ENCODE data around the gene TBX1. TPM values are rescaled to one million over a fixed set of nuclear protein-coding genes. Genes with fewer than 3 reads are reported as not detected.

Gene TBX1
- total RNA-seq, 1 experiment from 2014 or later, result 11.9 TPM

DNA sequence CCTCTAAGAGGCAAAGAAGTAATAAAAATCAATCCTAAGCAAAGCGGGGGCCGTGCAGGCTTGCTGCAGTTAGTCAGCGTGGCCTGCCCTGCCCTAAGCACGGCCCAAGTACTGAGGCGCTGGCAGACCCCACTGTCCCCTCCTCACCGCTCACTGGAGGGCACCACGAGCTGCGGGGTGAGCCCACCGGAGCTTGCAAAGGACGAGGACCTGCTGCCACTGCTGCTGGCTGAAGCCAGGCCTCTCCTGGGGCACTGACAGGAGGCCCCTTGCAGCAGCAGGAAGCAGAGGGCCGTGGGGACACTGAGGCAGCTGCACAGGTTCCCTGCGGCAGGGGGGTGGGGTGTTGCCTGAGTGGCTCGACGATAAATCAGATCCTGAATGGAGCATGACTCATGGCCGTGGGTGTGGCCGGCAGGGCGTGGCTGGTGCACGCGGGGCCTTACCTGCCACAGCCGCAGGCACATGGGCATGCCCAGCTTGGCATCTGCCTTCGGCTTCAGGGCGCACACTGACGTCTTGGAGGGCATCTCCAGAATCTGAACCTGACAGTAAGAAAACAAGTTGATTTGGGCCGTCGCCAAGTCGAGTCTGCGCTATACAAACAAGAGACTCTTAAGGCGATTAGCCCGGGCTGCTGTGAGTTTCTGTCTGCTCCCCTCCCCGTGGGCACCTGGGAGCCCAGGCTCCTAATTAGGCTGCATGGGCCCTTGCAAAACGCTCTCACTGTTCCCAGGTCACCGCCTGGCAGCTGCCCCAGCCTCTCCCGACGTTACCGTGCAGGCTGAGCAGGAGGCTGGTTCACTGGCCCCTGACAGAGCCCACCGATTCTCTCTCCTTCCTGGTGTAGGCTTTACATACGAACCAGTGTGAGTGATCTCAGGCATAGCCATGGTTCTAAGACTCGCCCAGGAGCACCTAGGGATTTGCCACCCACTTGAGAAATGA lies 45.9 kb downstream of the TBX1 start:
- no peaks in the 10 kb centered on the region for H3K36me3 ChIP-seq
- peak in 1 of 2 experiments; percentile 8 for DNase-seq
- H3K9me3 ChIP-seq (replicated peaks), result no peaks in the 10 kb centered on the region
- H3K4me3 ChIP-seq, result no peak overlapping the region
- no peak overlapping the region for H3K27ac ChIP-seq
- peaks cover 25% of the 10 kb centered on the region for H3K4me1 ChIP-seq
- H3K27me3 ChIP-seq, result no peaks in the 10 kb centered on the region

DNA sequence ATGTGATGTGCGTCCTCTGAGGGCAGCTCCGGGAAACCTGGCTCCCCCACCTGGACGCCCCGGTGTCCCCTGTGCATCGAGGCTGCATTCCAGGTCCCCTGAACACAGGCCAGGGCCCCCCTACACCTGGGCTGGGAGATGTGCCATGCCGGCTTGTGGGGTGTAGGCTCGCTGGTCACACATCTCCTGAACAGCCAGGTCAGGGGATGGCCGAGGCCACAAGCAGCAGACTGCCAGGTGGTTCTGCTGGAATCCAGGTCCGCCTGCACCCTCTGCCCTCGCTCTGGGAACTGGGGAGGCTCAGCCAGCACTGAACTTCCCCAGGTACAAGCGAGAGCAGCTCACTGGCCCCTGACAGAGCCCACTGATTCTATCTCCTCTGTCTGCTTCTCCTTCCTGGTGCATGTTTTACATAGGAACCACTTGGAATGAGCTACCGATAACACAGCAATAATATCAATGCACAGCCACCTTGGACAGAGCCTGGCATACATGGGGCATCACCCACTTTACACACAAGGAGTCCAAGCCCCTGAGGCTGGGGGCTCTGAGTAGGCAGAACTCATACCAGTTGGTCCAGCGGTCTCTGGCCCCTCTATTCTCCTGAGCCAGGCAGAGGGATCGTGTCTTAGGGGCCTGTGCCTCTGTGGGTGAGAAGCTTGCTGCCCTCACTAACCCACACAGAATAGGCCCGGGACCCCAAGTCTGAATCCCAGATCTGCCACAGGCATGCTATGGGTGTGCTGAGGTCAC lies 46.8 kb downstream of the TBX1 start:
- H3K9me3 ChIP-seq (replicated peaks), result no peaks in the 10 kb centered on the region
- peaks cover 33% of the 10 kb centered on the region for H3K4me1 ChIP-seq
- H3K36me3 ChIP-seq, result no peaks in the 10 kb centered on the region
- H3K27me3 ChIP-seq, result no peaks in the 10 kb centered on the region
- no peak overlapping the region for H3K27ac ChIP-seq
- no peak overlapping the region for H3K4me3 ChIP-seq
- DNase-seq, result peak in 1 of 2 experiments; percentile 1

DNA sequence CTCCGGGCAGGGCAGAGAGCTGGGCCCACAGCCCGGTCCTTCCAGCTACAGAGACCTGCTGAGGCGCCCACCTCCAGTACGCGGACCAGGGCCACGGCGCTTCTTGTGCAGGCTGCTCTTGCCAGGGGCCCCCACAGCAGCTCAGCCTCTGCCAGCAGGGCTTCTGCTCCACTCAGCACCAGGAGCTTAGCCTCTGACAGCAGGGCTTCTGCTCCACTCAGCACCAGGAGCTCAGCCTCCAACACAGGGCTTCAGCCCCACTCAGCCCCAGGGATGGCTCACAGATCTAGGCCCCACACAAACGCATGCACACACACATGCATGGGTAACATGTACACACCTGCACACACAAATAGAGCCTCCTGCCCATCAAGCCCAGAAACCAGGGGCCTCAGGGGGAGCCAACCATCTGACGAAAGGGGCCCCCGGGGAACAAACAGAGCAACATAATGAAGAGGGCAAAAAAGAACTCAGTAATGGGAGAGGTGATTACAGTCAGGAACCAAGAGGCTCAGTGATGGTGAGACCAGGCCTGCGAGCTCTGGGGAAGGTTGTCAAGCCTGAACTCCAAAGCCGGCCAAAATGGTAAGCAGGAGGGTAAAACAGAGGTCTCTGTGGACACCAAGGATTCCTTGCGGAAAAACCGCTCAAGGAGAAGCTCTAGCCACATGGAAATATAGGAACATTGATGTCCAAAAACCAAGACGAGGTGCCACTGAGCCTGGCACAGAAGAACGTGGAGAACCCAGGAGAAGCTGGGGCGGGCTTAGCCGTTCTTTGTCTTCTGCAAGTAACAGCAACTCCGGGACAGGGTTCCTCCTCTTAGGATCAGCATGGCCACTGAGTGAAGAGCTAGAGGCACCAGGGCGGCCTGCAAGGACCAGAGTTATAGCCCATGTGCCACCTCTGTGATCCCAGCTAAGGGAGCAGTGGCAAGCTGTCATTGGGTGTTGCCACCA lies 47.6 kb downstream of the TBX1 start:
- Histone ChIP-seq H3K36me3 (no peaks in the 10 kb centered on the region), H3K27me3 (no peaks in the 10 kb centered on the region), H3K27ac (no peak overlapping the region), H3K9me3 (replicated peaks) (no peaks in the 10 kb centered on the region), H3K4me3 (no peak overlapping the region), H3K4me1 (peaks cover 34% of the 10 kb centered on the region)
- DNase-seq, result peak in 1 of 2 experiments; percentile 2

- no peaks in the 10 kb centered on the region for H3K27me3 ChIP-seq
- no peaks in the 10 kb centered on the region; the same call in 1 of the 2 replicates for H3K36me3 ChIP-seq
- peaks cover 34% of the 10 kb centered on the region for H3K4me1 ChIP-seq
- no peaks in the 10 kb centered on the region for H3K9me3 ChIP-seq (replicated peaks)
- DNase-seq, result no peak
- H3K4me3 ChIP-seq, result no peak overlapping the region
- no peak overlapping the region for H3K27ac ChIP-seq
These were observed 48.4 kb downstream of the TBX1 start for GRCh38 chr22:19808873-19809478.

DNA sequence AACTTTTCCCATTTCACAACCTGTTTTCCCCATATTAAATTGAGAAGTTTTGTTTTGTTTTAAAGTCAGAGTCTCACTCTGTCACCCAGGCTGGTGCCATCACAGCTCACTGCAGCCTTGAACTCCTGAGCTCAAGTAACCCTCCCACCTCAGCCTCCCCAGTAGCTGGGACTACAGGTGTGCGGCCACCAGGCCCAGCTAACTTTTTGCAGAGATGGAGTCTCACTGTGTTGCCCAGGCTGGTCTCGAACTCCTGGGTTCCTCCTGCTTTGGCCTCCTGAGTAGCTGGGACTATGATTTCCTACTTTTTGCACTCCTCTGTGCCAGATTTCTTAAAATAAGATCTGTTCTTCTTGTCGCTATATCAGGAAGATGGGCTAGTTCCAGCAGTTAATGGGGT lies 49.2 kb downstream of the TBX1 start:
- H3K4me1 ChIP-seq, result peaks cover 34% of the 10 kb centered on the region
- no peak overlapping the region for H3K4me3 ChIP-seq
- H3K9me3 ChIP-seq (replicated peaks), result no peaks in the 10 kb centered on the region
- no peaks in the 10 kb centered on the region; the same call in 1 of the 2 replicates for H3K36me3 ChIP-seq
- DNase-seq, result no peak
- H3K27ac ChIP-seq, result no peak overlapping the region
- H3K27me3 ChIP-seq, result no peaks in the 10 kb centered on the region

DNA sequence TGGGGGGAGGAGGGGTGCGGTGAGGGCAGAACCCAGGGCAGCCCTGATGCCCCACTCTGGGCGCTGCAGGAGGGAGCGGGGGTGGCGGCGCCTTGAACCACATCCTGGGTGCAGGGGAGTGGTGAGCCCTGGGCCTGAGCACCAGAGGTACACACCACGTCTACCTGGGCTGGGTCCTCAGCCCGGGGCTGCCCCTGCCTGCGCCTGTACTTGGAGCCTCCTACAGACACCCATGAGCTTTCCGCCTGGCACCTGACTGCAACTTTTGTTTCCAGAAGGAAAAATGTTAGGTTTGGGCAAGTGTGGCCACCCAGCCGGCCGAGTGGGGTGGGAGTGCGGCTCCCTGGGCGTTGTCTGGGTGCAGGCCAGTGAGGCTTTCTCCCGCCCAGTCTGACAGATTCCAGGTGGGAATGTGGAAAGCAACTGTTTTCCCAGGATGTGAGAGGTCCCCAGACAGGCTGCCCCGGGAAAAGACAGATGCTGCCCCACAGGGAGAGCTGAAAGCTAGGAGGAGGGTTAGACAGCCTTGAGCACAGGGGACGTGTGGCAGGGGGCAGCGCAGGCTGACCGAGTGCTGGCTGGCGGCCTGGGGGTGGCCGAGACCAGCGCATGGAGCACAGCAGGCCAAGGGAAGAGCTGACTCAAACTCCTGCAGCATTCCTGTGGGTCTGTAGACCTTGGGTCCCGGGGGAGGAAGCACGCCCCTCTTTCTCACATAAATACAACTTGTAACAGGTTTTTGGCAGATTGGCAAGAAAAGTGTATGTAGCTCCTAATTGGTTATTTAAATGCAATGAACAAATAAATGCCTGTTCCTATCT lies 50.0 kb downstream of the TBX1 start:
- Histone ChIP-seq H3K4me1 (peaks cover 34% of the 10 kb centered on the region), H3K9me3 (replicated peaks) (no peaks in the 10 kb centered on the region), H3K4me3 (no peak overlapping the region), H3K27ac (no peak overlapping the region; the same call in 1 of the 2 replicates), H3K36me3 (no peaks in the 10 kb centered on the region; the same call in 1 of the 2 replicates), H3K27me3 (no peaks in the 10 kb centered on the region)
- peak; percentile 57 to 72 for DNase-seq

- no peaks in the 10 kb centered on the region; the same call in 1 of the 2 replicates for H3K36me3 ChIP-seq
- no peak overlapping the region for H3K4me3 ChIP-seq
- DNase-seq, result peak in 1 of 2 experiments; percentile 3
- no peaks in the 10 kb centered on the region for H3K9me3 ChIP-seq (replicated peaks)
- peaks cover 28% of the 10 kb centered on the region for H3K4me1 ChIP-seq
- H3K27ac ChIP-seq, result no peak overlapping the region; the same call in 1 of the 2 replicates
- H3K27me3 ChIP-seq, result no peaks in the 10 kb centered on the region
These were observed 50.6 kb downstream of the TBX1 start for GRCh38 chr22:19811211-19811621.

DNA sequence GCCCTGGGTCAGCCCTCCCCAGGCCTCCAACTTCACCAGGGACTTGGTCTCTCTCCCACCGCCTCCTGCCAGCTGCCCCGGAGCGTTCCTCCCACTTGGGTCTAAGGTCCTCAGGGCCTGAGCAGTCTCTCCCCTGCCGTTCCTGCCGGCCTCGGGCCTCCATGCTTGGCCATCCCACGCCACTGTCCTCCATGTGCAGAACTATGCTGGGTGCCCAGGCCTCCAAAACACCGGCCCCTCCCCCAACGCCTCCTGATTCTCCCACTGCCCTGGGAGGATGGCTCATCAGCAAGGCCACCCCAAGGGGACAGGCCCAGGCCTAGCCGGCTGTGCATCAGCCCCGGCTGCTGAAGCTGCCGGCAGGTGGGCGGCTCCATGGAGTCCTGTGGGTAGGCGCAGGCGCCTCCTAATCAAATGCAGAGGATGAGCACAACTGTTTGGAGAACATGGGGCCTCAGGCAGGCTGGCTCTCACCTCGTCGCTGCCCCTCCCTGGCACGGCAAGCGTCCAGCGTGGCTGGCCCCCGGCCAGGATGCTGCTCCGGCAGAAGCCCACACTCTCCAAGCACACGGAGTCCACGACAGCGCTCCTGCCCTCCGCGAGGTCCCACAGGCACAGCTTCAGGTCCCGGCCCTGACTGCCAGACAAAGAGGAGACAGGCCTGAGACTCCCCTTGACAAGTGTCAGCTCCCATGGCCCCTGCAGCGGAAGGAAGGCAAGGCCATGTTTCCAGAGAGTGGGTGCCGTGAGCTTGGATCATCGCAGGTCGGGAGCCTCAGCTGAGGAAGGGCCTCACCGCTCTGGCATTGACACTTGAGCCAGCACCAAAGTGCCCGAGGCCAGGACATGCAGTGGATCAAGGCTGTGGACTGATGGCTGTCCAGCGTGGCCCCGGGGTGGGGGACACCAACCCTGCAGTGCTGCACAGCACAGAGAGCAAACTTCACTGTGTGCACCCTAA lies 51.5 kb downstream of the TBX1 start:
- H3K4me1 ChIP-seq, result peaks cover 20% of the 10 kb centered on the region
- H3K9me3 ChIP-seq (replicated peaks), result no peaks in the 10 kb centered on the region
- no peak overlapping the region for H3K4me3 ChIP-seq
- H3K36me3 ChIP-seq, result no peaks in the 10 kb centered on the region; the same call in 1 of the 2 replicates
- DNase-seq, result peak in 1 of 2 experiments; percentile 18
- no peak overlapping the region for H3K27ac ChIP-seq
- H3K27me3 ChIP-seq, result no peaks in the 10 kb centered on the region

GRCh38 chr22:19812910-19813309 lies 52.3 kb downstream of the TBX1 start:
- Histone ChIP-seq H3K27ac (no peak overlapping the region), H3K4me3 (no peak overlapping the region), H3K36me3 (no peaks in the 10 kb centered on the region; the same call in 1 of the 2 replicates), H3K9me3 (replicated peaks) (no peaks in the 10 kb centered on the region), H3K27me3 (no peaks in the 10 kb centered on the region), H3K4me1 (peaks cover 20% of the 10 kb centered on the region)
- no peak for DNase-seq

- no peaks in the 10 kb centered on the region for H3K9me3 ChIP-seq (replicated peaks)
- H3K27me3 ChIP-seq, result no peaks in the 10 kb centered on the region
- no peak for DNase-seq
- H3K27ac ChIP-seq, result no peak overlapping the region
- H3K4me1 ChIP-seq, result peaks cover 20% of the 10 kb centered on the region
- no peaks in the 10 kb centered on the region; the same call in 1 of the 2 replicates for H3K36me3 ChIP-seq
- H3K4me3 ChIP-seq, result no peak overlapping the region
These were observed 53.9 kb downstream of the TBX1 start for GRCh38 chr22:19814428-19814827.

- Histone ChIP-seq H3K4me3 (no peak overlapping the region), H3K27me3 (no peaks in the 10 kb centered on the region), H3K9me3 (replicated peaks) (no peaks in the 10 kb centered on the region), H3K4me1 (peaks cover 20% of the 10 kb centered on the region), H3K27ac (no peak overlapping the region), H3K36me3 (no peaks in the 10 kb centered on the region; the same call in 1 of the 2 replicates)
- DNase-seq, result no peak
These were observed 54.7 kb downstream of the TBX1 start for GRCh38 chr22:19815093-19815822.

Data from SJCRH30 (cell line).